Right forelimb (tissue), 1 donor: ENCODE results near the gene TXNDC11.

Source experiments
- DNase-seq: peaks from one replicate; pipeline ENCODE4 v3.0.0-alpha.2; 2018

The TXNDC11 gene

DNA sequence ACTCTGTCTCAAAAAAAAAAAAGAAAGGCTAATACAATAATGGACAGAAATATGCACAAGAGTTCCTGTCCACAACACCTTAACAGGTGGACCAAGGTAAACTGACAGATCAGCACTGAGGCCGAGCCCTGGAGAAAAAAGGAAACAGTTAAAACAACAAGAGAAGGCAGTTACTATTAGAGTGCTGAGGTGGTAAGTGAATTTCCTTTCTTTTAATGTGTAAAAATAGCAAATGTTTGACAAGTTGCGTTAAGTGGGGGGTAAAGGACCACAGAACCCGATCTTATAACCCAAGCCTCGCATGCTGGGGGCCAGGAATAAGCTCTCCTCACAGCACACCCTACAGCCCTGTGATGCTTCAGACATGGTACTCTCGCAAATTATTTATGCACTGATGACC is 24.8 kb downstream of the TXNDC11 start:
- DNase-seq: no peak

DNA sequence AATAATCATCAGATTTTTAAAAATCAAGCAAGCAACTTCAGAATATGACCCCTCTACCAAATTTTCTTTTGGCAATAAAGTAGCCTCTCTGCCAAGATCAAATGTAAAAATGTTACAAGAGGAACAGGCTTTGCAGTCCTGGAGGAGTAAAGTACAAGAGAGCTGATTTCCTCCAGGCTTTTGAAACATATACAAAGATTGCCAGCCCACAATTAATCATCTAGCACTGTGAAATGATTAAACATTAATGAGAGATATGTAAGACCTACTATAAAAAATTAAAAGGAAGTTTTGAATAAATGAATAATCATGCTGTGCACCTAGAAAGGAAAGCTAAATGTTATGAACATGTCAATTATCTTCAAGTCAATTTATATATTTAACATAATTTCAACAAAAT is 26.3 kb downstream of the TXNDC11 start:
- DNase-seq: no peak

DNA sequence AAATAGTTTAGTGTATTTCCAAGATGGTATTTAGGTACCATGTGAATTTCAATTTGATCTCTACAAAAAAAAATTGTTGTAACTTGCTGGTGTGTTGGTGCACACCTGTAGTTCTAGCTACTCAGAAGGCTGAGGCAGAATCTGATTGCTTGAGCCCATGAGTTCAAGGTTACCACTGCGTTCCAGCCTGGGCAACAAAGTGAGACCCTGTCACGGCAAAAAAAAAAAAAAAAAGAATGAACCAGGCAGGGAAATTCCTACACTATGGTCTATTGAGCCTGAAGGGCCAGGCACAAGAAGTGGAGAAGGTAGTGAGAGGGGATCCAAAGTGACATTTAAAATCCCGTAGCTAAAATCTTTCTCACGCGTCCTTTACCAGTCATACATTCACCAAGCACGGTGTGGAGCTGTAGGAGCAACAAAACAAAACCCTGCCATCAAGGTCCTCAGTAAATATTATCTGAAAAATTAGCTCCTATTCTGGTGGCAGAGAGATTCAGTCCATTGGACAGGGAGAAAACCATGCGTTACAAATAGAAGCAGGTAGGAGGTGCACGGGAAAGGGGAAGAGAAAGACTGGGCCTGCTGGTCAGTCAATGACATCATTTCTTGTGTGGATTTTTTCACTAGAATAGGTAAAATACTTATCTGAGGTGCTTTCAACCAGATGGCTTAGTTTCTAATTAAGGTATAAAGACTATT is 27.3 kb downstream of the TXNDC11 start:
- no peak for DNase-seq

DNA sequence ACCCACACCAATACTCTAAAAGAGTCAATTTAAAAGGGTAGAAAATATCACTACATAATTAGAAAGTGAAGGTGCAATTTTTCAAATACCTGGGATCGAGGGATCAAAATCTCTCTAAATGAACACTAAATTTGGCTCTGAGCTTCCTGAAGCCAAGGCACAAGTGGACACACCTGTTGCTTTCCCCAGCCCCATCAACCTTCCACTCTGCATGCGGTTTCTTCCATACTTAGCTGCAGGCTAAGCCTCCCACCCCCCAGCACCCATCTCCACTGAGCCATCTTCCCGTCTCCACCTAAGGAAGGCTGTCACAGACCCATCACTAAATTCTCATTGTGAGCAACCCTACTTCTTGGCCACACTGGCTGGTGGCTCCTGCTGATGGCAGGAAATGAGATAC is 30.5 kb downstream of the TXNDC11 start:
- DNase-seq: no peak

DNA sequence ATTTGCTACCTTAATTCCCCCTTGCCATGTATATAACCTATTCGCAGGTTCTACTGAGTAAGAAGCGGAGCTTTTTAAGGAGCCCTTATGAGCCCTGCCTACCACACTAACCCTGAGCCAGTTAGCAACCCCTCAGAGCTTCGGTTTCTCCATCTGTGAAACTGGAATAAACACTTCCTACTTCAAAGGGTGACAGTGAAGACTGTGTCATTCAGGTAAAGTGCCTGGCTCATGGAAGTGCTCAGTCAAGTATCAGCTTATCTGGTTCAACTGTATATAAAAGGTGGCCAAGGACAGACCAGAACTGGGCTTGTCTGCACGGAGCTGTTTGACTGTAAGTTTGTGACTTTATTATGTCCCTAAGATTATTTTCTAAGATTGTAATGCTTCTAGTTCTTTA is 31.0 kb downstream of the TXNDC11 start:
- no peak for DNase-seq

DNA sequence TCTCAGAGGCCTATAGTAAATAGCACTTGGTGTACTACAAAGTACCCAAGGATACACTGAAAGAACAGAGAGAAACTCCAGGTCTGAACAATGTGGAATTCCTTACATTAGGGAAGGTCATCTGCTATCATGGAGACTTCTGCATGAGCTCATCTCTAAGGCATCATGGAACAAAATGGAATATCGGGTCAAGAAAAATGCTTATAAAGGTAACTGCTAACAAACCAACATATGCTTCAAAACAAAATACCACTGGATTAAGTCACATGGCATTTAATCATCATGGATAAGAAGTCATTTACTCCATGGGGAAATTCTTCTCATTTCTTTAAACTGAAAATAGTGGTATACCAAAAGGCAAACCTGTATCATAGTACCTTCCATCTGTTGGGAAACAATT is 34.2 kb downstream of the TXNDC11 start:
- DNase-seq: no peak

DNA sequence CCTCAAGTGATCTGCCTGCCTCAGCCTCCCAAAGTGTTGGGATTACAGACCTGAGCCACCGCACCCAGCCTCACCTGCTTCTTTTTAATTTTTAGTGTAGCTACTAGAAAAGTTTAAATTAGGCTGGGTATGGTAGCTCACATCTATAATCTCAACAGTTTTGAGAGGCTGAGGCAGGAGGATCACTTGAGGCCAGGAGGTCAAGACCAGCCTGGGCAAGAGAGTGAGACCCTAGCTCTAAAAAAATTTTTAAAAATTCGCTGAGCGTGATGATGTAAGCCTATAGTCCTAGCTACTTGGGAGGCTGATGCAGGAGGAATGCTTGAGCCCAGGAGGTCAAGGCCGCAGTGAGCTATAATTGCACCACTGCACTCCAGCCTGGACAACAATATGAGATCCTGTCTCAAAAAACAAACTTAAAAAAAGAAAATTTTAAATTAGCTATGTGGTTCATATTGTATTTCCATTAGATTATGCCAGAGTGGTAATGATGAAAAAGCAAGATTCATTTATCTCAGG is 34.9 kb downstream of the TXNDC11 start:
- no peak for DNase-seq

DNA sequence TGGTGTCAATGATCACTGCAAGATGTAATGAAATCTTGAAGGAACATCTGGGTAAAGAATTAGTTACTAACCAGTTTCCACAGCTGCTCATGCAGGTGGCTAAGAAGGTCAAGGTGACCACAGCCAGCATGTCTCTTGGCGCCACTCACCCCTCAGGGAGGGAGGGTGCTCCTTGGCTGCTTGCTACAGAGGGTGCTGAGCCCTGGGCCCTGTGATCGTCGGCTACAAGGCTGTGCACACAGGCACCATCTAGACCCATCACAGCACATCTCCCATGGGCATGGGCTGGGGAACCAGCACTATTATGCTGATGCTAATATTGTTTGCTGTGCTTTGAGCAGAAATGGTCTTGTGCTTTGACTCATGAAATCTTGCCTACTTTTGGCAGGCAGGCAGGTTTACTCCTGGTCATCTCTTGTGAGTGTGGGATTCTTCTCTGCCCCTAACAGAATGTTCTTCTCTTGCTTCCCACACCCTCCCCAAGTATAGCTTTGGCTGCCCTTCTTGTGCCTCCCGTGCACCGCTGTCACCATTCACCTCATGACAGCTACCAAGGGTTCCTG is 36.4 kb downstream of the TXNDC11 start:
- no peak for DNase-seq

DNA sequence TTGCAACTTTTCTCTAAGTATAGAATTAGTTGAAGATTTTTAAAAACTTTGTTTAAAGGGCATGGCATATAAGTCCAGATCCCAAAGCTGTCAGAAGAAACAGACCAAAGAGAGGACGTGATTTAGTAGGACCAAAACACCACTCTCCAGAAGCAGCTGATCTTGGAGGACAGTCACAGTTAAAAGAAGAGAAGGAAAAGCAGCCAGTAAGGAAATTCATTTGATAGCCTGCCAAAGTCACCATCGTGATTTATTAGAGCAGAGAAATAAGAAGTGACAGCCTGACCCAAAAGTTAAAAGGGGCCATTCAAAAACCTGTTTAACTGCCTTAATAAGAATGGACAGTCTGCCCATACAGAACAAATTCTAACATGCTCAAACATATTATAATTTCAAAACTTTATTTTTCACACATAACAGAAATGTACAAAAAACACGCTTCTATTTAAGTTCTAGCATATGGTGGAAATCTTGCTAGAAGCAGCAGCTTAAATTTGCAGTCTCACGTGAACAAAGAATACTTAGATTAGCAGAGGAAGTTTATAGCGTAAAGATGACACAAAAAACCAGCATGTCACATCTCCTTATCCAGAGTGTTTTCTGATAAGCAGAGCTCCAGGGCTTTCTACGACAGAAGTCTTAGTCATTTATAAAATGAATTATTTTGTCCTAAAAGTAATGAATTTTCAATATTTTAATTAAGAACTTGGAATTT is 37.2 kb downstream of the TXNDC11 start:
- DNase-seq: no peak

DNA sequence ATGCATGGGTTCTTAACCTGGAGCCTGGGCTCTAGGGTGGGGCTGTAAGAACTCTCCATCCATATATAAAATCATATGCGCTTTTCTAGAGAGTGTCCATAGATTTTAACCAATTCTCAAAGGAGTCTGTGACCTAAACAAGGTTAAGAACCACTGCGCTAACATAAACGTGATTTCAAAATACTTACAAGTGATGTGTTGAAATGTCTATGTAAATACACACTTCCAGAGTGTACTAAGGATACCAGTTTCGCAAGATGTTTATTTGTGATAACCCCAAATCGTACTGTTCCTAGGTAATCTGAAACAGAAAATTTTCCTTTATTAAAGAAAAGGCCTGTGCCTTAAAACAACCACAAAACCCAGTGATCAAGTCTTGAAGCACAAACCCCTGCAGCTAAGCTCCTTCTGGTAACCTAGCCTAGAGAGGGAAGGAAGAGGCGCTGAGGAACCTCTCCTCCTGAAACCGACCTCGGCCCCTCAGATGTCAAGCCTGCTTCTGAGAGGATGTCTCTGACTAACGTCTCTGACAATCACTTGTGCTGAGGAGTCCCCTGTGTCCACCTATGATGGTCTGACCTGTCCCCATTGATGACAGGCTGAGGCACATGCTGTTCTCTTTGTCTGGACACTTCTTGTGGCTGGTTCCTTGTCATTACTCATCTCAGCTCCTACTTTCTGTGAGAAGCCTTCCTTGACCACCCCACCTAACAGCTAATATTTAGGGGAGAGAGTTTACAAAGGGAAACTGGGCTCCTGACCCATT is 42.2 kb downstream of the TXNDC11 start:
- DNase-seq: no peak

DNA sequence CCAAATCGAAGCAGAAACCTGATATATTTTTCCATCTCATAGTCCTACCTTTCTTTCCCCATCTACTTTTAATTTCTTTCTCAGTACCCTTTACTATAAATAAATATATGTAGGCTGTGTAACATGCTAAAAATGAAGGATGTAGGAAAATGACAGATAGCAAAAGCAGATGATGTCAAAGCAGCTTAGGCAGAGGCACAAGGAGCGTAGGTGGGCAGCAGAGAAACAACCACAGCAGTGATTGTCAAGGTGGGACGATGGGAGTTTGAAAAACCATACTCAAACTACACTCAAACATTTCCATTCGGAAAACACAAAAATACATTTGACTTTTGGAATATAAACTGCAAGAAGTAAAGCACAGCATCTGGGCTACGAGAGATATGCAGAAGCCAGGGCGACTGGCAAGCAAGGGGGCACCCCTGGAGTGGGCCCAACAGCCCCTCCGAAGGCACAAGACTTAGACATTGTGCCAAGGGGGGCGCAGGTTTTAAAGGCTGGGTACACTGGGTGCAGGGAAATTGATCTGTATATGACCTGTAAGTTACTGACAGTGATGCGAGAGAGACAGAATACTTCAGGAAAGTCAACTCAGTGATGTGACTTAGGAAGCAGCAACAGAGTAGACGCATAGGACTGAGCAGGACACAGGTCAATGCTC is 43.3 kb downstream of the TXNDC11 start:
- no peak for DNase-seq

DNA sequence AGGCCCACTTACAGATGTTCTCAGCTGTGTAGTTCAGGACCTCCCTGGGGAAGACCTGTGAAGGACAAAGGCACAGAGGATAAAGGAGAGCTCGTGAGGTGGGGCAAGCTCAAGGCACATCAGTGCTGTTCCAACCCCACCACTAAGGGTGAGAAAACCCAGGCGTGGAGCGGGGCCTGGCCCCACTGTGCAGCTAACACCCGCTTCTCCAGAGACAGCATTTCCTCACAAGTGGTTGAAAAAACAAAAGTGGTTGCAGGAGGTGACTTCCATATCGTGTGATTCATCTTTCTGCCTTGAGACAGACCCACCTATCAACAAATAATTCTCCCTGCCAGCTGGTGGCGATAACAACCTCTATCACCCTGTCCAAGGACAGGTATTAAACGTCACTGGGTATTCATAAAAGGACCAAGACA is 44.4 kb downstream of the TXNDC11 start:
- no peak for DNase-seq

DNA sequence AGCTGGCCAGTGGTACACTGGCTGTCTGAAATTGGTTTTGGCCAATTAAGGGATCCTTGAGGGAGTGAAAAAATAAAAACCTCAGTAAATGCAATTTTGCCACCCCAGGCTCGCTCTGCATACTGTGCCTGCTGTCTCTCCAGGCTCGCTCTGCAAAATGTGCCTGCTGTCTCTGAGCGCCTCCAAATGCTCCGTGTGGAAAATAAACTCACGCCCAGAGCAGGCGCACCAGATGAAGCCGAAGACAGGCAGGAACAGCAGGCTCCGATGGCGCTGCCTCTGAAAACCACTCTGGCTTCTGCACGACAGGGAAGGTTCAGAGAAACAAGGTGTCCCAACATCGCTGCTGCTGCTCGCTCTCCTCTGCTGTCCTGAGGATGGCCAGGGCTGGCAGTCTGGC is 45.3 kb downstream of the TXNDC11 start:
- no peak for DNase-seq

DNA sequence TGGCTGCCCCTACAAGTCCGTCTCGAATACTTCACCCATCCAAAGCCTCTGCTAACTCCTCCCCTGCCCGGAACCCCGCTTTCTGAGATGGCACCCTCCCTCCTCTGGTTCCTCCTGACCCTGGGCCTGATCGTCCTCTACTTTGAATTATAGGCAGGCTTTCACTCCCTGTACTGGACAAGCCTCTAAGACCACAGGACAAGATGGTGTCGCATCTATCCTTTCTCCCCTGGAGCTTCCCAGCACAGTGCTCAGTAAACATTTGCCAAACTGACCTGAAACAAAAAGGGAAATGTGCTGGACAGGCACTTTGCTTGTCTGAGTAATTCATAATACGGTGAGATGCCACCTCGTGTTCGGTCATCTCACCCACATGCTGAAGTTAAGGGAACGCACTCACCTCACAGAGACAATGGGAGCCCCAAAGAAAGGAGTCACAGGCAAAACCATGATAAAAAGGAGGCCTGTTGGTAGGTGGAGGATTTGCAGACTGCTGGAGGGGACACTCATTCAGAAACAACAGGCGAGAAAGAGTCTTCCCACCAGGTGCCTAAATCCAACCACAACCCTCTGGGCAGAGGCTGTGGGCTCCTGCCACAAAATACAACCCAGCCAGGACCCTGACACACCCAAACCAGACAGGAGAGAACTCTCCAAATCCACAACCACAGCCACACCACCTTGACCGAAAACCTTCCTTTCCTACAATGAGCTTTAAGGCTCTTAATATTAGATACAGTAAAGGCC is 46.2 kb downstream of the TXNDC11 start:
- no peak for DNase-seq

DNA sequence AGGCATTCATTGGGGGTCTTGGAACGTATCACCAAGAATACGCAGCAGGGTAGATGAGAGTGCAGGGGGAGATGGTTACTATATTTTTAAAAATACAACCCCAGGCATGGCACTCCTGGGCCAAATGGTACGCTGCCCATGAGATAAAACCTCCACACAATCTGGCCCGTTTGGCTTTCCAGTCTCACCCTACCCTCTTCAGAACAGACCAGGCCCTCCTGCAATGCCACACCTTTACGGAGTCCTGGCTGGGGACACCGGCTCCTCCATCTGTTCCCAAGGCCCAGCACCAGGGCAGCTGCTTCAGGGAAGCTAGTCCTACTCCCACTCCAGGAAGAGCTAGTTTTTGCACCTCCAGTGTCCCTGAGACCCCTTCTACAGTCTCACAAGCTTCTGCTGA is 50.0 kb downstream of the TXNDC11 start:
- no peak for DNase-seq

DNA sequence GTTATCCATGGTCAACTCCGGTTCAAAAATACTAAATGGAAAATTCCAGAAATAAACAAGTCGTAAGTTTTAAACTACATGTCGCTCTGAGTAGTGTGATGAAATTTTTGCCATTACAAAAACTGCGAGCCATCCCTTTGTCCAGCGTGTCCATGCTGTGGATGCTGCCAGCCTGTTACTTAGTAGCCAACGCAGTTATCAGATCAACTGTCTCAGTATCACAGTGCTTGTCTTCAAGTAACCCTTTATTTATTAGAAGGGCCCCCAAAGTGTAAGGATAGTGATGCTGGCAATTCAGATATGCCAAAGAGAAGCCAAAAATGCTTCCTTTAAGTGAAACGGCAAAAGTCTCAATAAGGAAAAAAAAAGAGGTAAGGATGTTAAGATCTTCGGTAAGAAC is 50.5 kb downstream of the TXNDC11 start:
- DNase-seq: no peak

DNA sequence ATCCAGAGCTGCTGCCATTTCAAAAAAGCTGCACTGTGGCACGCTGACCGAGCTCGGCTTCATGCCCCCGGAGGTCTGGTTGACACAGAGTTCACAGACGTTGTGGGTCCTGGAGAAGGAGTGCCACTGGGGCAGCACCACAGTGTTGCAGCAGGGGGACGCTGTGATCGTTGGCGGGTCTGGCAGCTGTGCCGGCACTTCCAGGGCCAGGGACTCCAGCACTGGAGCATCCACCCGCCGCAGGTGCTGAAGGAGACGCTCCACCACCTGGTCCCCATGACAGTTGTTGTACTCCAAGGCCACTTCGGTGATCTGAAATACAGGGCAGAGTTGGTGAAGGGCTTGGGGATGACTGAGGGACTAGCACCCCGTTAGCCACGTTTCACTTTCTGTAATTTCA is 50.9 kb downstream of the TXNDC11 start:
- no peak for DNase-seq

DNA sequence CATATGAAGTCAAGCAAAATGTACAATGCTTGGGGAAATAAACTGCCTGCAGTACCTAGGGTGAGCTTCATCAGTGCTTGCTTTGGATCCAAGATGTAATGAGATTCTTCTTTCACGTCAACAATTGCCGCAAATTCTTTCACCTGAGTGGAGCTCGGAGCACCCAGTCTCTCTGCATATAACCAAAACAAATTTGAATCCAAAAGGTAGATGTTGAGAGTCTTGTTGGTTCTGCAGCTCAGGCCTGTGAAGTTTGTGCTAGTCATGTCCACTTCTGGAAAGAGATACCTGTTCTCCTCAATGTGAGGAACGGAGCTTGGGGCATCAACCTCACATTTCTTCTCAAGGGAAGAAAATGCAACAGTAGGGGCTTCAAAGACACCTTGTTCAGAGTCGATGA is 51.4 kb downstream of the TXNDC11 start:
- no peak for DNase-seq

DNA sequence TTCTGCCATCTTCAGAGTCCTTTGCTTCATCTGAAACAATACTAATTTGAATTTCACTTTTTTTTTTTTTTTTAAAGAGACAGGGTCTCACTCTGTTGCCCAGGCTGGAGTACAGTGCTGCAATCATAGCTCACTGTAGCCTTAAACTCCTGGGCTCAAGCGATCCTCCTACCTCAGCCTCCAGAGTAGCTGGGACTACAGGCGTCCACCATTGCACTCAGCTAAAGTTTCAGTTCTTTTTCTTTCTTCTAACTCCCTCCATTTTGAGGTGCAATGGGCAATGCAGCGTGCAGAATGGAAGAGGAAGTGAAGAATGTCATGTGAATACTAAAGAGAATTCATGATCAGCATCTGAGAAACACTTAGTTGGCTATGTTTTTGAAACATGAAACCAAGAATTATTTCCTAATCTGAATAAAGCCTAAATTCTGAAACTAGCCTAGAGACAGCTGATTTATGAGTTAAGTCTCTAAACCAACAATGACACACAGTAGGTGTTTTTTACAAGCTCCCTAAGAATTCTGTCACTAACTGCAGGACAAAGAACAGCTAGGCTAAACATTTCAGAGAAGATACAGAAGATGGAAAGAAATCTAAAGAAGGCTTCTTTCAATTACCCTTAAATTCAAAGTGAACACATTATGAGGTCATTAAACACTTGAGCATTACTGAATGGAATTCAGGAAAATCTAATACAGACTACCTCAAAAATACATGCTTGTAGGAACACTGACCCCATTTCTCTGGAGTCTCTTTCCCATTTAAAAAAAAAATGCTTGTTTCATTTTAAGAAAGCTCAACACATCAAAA is 53.4 kb downstream of the TXNDC11 start:
- DNase-seq: no peak

DNA sequence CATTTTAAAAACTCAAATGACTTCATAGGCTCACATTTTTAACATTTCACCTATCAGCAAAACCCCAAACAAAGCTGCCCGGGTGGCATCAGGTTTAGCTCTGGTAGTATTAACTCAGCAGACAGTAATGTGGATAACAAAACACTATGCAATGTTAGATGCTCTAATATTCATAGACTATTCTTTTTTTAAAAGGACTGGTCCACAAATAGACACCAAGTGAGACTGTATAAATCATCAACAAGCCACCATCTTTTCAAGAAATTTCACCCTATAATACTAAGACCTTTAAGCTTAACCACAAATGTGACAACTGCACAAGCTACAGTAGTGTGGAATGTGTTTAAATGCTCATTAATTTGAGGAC is 54.2 kb downstream of the TXNDC11 start:
- DNase-seq: no peak
